H1 (cell line): ENCODE results near the gene ZBTB16.

Experiments used
- POLR2AphosphoS5 ChIP-seq: IDR thresholded peaks from 2 replicates; pipeline ENCODE4 v1.6.1; 2011; ENCODE audit warnings: low read depth, low read length
- TF ChIP-seq, protein P1 (sequence below), 3 experiments: IDR thresholded peaks; 1 replicate in 2 of 3; 2 replicates in 1 of 3; pipeline versions ENCODE4 v1.5.1 to v1.6.1; 2011; ENCODE audit warnings: low read length in 3 of 3, mild to moderate bottlenecking in 3 of 3, inconsistent platforms in 2 of 3, low read depth in 1 of 3, moderate library complexity in 1 of 3; ENCODE audit not compliant: insufficient read depth in 1 of 3; ENCODE audit errors: control extremely low read depth in 1 of 3

DNA sequence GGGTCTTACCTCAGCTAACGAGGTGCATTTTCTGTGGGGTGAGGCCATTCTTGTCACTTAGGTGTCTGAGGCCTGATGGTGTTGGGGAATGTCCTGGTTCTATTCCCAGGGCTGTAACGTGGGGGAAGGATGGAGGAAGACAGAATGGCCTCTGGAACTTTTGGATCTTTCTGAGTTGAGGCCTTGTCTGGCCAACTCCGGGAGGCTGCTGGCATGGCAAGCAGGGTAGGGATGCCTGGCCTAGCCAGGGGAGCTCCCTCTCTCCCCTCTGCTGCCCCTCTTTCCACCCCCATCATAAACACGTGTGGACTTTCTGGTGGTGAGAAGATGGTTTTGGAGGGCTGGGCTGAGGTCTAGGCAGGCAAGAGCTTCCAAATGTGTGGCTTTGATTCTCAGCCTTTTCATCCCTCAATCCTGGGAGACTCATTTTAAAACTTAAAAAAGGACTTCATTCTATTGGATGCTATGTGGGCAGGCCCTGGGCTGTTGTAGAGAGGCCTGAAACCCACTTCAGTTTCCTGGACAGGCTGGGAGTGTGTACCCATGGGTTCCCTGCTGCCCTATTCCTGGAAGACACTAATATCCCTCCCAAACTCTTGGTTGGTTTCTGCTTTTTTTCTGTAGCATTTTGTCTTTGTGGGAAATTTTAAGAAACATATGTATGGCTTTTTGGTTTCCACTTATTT, 30.9 kb downstream of the ZBTB16 start:
- no peak for TF ChIP-seq POLR2AphosphoS5
- TF ChIP-seq, protein P1, sequence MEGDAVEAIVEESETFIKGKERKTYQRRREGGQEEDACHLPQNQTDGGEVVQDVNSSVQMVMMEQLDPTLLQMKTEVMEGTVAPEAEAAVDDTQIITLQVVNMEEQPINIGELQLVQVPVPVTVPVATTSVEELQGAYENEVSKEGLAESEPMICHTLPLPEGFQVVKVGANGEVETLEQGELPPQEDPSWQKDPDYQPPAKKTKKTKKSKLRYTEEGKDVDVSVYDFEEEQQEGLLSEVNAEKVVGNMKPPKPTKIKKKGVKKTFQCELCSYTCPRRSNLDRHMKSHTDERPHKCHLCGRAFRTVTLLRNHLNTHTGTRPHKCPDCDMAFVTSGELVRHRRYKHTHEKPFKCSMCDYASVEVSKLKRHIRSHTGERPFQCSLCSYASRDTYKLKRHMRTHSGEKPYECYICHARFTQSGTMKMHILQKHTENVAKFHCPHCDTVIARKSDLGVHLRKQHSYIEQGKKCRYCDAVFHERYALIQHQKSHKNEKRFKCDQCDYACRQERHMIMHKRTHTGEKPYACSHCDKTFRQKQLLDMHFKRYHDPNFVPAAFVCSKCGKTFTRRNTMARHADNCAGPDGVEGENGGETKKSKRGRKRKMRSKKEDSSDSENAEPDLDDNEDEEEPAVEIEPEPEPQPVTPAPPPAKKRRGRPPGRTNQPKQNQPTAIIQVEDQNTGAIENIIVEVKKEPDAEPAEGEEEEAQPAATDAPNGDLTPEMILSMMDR (IDR thresholded peaks at IDR 0.05; ENCODE audit: control extremely low read depth in 1 of 3, insufficient read depth in 1 of 3, low read depth in 1 of 3, low read length in 3 of 3) = no peak
